H1 (cell line): Measurements from ENCODE around the gene DESI1. TPM values are rescaled to one million over a fixed set of nuclear protein-coding genes. Genes with fewer than 3 reads are reported as not detected.

ENCODE experiments used
- CHD2 ChIP-seq: IDR thresholded peaks from 2 replicates; pipeline ENCODE4 v1.6.1; 2012; ENCODE audit warnings: low read length, improper control_type of control experiment
- HDAC2 ChIP-seq, 2 experiments: fragments of 300-600 bp in 1 of 2; sonication (generic) in 1 of 2; IDR thresholded peaks; 2 replicates each; pipeline ENCODE4 v1.6.1; 2011 to 2012; ENCODE audit warnings: low read depth in 2 of 2, low read length in 2 of 2, mild to moderate bottlenecking in 2 of 2, moderate library complexity in 2 of 2, borderline replicate concordance in 1 of 2, inconsistent platforms in 1 of 2
- KDM5A ChIP-seq: fragments of 200-600 bp; IDR thresholded peaks from 2 replicates; pipeline ENCODE4 v1.7.1; 2012; ENCODE audit warnings: mild to moderate bottlenecking, low read length, inconsistent platforms, mixed read lengths
- TEAD4 ChIP-seq: IDR thresholded peaks from 2 replicates; pipeline ENCODE4 v1.6.1; 2012; ENCODE audit warnings: low read depth, low read length, inconsistent platforms, mixed read lengths
- polyA plus RNA-seq, 7 experiments: library from polyadenylated mRNA; depleted of rRNA in 3 of 7; stranded (reverse) in 5 of 7; unstranded in 2 of 7; fragments of >200 nt in 5 of 7; fragments of 200-250 nt in 2 of 7; gene quantifications; 1 replicate in 5 of 7; 2 replicates in 1 of 7; 4 replicates in 1 of 7; pipeline versions ENCODE4 v1.2.1 to v1.2.3, GENCODE V29; 2011 to 2013; ENCODE audit warnings: missing spikeins in 2 of 7, mixed read lengths in 2 of 7
- total RNA-seq: library from RNA; stranded (reverse); fragmentation: NEBNext Ultra II Directional; extraction: Animal tissue kit (Norgen Biotek cat#: 25700); gene quantifications from 2 replicates; pipeline ENCODE4 v1.2.1, GENCODE V29; 2021

DESI1 gene
- total and polyA plus RNA-seq, 2 of the 8 experiments (the other 6 are each of a cell fraction or from before 2014, with no cell fraction given): 27.6 to 34.3 TPM

DNA sequence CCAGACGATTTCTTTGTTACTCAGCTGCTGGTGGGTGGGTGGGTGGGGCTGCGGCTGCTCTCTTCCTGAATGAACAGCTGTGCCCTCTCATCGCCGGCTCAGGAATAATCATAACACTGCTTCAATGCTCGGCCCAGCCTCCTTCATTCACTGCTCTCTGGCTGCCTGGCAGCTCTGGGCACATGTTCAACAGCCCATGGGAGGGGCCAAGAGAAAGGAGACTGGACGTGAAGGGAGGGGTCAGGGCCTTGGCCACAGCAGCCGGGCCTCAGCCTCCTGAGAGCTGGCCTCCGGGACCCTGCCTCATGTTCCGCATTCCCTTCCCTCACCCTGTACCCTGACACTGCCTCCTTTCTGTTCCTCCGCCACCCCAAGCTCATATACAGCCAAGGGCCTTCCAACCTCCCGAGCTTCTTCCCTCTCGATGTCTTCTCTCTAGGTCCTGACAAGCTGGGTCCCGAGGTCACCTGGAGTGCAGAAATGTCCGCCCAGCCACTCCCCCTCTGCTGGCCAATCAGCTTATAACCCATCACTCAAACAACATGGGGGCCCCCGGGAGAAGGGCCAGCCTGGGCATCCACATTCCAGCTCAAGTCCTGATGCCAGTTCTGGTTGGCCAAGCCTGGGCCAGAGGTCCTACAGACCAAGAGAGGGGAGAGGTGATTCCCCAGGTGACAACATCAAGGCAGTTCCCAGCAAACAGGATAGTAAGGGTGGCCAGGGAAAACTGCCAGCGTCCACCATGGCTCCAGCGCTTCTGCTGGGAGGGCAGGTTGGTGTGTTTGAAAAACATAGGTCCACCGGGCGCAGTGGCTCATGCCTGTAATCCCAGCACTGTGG is 63.2 kb downstream of the DESI1 start (continued):
- TF ChIP-seq HDAC2 (IDR thresholded peaks at IDR 0.05; ENCODE audit: borderline replicate concordance in 1 of 2, low read depth in 2 of 2, low read length in 2 of 2) (no peak), KDM5A (no peak), TEAD4 (no peak), CHD2 (no peak)
